ENCODE data around the gene STX18.

The STX18 gene

DNA sequence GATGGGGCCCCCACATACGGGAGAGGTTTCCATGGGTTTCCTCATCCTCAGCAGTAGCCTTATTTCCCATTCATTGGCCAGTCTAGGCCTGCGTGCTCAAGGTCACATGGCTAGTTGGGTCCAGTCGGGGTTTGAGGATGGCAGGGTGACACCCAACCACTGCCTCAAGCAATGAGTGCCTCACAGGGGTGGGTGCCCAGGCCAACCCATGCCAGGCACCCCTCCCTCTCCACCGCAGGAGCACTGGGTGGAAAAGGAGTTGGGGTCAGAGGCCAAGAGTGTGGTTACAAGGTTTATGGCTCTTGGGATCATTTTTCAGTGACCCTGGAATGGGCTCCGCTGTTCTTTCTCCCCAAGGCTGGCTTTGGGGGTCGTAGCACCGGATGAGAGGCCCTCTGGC, 151.8 kb downstream of the STX18 start:
- no peak for TF ChIP-seq CTCF (IDR thresholded peaks at IDR 0.05; ENCODE audit: low read depth, low read length)
- DNase-seq (ENCODE audit: low read depth, low spot score): no peak
- in situ Hi-C loops (cut with HindIII; ENCODE audit: low sequenced_read_pairs): no loop called here
- H3K4me3 ChIP-seq (ENCODE audit: low read depth, low read length): no peak overlapping the region

DNA sequence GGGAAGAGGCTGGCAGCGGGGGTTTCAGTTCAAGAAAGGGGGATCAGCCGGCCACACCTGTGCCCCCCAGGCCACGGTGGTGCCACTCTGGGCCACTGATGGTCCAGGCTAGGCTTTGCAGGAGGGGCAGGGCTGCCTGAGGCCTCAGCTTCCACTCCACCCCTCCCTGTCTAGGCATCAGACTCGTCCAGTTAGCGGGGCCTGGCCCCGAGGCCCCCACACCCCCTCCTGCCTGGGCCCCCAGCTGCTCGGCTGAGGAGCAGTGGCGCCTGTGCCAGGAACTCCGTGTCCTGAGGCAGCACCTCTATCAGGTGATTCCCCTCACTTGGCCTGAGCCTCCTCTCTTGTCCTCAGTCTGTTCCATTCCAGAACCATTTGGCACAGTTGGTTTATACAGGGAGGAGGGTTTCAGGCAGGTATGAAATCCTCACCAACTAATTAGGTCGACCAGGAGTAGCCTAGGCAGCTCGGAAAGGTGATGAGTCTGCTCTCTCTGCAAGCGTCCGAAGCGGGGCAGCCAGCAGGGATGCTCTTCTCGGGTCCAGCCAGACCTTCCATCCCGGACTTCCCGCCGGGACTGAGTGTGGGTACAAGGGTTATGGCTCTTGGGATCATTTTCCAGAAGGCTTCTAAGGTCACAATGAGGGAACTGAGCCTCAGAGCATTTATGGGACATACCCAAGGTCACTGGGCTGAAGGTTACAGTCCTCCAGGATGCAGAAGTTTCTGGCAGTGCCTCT, 152.8 kb downstream of the STX18 start:
- no peak for DNase-seq (ENCODE audit: low read depth, low spot score)
- in situ Hi-C loops (cut with HindIII; ENCODE audit: low sequenced_read_pairs): no loop called here
- H3K4me3 ChIP-seq (ENCODE audit: low read depth, low read length): no peak overlapping the region
- no peak for TF ChIP-seq CTCF (IDR thresholded peaks at IDR 0.05; ENCODE audit: low read depth, low read length)

- in situ Hi-C loops (cut with HindIII; ENCODE audit: low sequenced_read_pairs): no loop called here
- TF ChIP-seq CTCF (IDR thresholded peaks at IDR 0.05; ENCODE audit: low read depth, low read length): no peak
- H3K4me3 ChIP-seq (ENCODE audit: low read depth, low read length): no peak overlapping the region
- DNase-seq (ENCODE audit: low read depth, low spot score): no peak
Measured at GRCh38 chr4:4388311-4388790, 153.5 kb downstream of the STX18 start.

DNA sequence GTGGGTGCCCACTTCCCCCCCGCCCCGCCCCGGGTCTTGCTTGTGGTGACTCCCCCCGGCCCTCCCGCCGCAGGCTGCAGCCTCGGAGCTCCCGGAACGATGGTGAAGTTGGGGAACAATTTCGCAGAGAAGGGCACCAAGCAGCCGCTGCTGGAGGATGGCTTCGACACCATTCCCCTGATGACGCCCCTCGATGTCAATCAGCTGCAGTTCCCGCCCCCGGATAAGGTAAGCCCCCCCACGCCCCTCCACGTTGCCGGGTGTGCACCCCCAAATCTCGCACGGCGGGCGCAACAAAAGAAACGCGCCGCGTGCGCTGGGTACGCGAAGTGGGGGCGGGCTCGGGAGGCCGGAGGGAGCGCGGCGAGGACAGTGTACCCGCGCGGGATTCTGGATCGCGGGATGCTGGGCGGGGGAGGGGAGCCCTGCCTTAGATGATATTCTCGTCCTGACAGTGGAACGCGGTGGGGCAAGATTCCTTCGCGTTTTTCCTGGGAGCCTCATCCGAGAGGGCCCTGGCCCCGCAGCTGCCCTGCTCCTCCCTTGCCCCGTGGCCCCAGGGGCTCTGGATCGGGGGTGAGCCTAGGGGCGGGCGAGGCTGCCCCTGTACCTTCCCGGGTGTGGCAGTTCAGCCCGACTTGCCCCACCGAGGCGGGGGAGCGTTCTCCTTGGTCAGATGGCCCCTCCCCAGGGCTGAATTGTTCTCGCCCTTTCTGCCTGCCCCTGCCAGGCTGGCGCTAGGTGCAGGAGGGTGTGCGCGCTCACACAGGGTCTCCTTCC, 154.1 kb downstream of the STX18 start:
- peak overlapping the region; percentile 34 for H3K4me3 ChIP-seq (ENCODE audit: low read depth, low read length)
- in situ Hi-C loops (cut with HindIII; ENCODE audit: low sequenced_read_pairs): no loop called here
- TF ChIP-seq CTCF (IDR thresholded peaks at IDR 0.05; ENCODE audit: low read depth, low read length): no peak
- DNase-seq (ENCODE audit: low read depth, low spot score): no peak

GRCh38 chr4:4386736-4387392, 155.0 kb downstream of the STX18 start, which contains the start of gene NSG1:
Gene NSG1, plus strand, starts transcription at chr4:4387102. Its CDS starts 528 bp downstream, at chr4:4387630.
- peak within 1 kb of the TSS; percentile 34 for H3K4me3 ChIP-seq (ENCODE audit: low read depth, low read length)
- peak; percentile 9 for DNase-seq (ENCODE audit: low read depth, low spot score)
- no peak for TF ChIP-seq CTCF (IDR thresholded peaks at IDR 0.05; ENCODE audit: low read depth, low read length)
- in situ Hi-C loops (cut with HindIII; ENCODE audit: low sequenced_read_pairs): no loop called here

GRCh38 chr4:4386296-4386735, 155.5 kb downstream of the STX18 start:
- peak overlapping the region; percentile 34 for H3K4me3 ChIP-seq (ENCODE audit: low read depth, low read length)
- in situ Hi-C loops (cut with HindIII; ENCODE audit: low sequenced_read_pairs): no loop called here
- no peak for DNase-seq (ENCODE audit: low read depth, low spot score)
- no peak for TF ChIP-seq CTCF (IDR thresholded peaks at IDR 0.05; ENCODE audit: low read depth, low read length)

Data from astrocyte of the spinal cord (primary cell).